ENCODE data around the gene CBFB. TPM values are rescaled to one million over a fixed set of nuclear protein-coding genes. Genes with fewer than 3 reads are reported as not detected.

CBFB gene
- polyA plus RNA-seq, 1 donor (not counting 4 experiments of a cell fraction or from before 2014, with no cell fraction given), result 39.7 TPM

DNA sequence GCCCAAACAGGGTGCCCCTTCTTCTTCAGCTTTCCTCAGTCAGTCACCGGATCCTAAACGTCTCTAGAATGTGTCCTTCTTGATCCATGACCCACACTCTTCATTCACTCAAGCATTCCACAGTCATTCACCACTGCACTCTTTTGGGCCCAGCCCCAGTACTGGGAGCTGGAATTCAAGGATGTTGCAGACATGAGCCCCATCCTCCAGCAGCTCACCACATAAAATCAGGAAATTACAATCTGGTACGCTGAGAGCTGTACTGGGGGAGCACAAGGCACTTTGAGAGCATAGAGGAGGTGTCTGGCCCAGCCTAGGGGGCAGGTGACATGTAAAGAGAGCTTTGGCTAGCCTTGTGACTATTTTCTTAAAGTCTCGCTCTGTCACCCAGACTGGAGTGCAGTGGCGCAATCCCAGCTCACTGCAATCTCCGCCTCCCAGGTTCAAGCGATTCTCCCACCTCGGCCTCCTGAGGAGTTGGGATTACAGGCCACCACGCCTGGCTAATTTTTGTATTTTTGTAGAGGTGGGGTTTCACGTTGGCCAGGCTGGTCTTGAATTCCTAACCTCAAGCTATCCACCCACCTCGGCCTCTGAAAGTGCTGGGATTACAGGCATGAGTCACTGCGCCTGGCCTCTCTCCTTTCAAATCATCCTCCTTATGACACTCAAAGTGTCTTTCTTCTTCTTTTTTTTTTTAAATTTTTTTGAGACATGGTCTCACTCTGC lies 21.9 kb upstream of the CBFB start:
- Histone ChIP-seq H3K9ac (ENCODE audit: control insufficient read depth, extremely low read depth, insufficient read depth, low read length) (no peak overlapping the region), H3K27me3 (ENCODE audit: control insufficient read depth, extremely low read depth, insufficient read depth, low read length) (no peaks in the 10 kb centered on the region), H3K9me3 (ENCODE audit: control insufficient read depth, low read depth, low read length) (no peaks in the 10 kb centered on the region), H3K4me3 (ENCODE audit: control insufficient read depth in 2 of 3, extremely low read depth in 1 of 3, insufficient read depth in 2 of 3, low read depth in 1 of 3, low read length in 3 of 3) (no peak overlapping the region), H3K9me1 (ENCODE audit: control insufficient read depth, extremely low read depth, insufficient read depth, low read length) (no peaks in the 10 kb centered on the region), H2AFZ (ENCODE audit: control insufficient read depth, low read length) (no peak overlapping the region), H3K4me1 (ENCODE audit: control insufficient read depth, extremely low read depth, insufficient read depth, low read length) (no peaks in the 10 kb centered on the region), H4K20me1 (ENCODE audit: control insufficient read depth, extremely low read depth, insufficient read depth, low read length) (no peaks in the 10 kb centered on the region), H3K79me2 (ENCODE audit: control insufficient read depth, insufficient read depth, low read length) (no peaks in the 10 kb centered on the region), H3K4me2 (ENCODE audit: control insufficient read depth, extremely low read depth, insufficient read depth, low read depth, low read length) (no peak overlapping the region), H3K27ac (ENCODE audit: control insufficient read depth, insufficient read depth, low read length) (no peak overlapping the region), H3K36me3 (ENCODE audit: control insufficient read depth in 2 of 2, extremely low read depth in 1 of 2, insufficient read depth in 2 of 2, low read length in 2 of 2) (peaks cover 0 to 2% of the 10 kb centered on the region in 2 experiments)
- no peak for TF ChIP-seq EZH2 (IDR thresholded peaks at IDR 0.05; ENCODE audit: low read length)
- TF ChIP-seq, protein P1, sequence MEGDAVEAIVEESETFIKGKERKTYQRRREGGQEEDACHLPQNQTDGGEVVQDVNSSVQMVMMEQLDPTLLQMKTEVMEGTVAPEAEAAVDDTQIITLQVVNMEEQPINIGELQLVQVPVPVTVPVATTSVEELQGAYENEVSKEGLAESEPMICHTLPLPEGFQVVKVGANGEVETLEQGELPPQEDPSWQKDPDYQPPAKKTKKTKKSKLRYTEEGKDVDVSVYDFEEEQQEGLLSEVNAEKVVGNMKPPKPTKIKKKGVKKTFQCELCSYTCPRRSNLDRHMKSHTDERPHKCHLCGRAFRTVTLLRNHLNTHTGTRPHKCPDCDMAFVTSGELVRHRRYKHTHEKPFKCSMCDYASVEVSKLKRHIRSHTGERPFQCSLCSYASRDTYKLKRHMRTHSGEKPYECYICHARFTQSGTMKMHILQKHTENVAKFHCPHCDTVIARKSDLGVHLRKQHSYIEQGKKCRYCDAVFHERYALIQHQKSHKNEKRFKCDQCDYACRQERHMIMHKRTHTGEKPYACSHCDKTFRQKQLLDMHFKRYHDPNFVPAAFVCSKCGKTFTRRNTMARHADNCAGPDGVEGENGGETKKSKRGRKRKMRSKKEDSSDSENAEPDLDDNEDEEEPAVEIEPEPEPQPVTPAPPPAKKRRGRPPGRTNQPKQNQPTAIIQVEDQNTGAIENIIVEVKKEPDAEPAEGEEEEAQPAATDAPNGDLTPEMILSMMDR (optimal IDR thresholded peaks at IDR 0.05 in 1 of 3, IDR thresholded peaks at IDR 0.05 in 1 of 3, conservative IDR thresholded peaks at IDR 0.05 in 1 of 3; ENCODE audit: extremely low read depth in 1 of 3, insufficient read depth in 2 of 3, low read length in 3 of 3), result no peak
- DNase-seq (ENCODE audit: low read depth, low spot score) (no peak), FAIRE-seq (no peak)
- dilution Hi-C loops (cut with MboI; ENCODE audit: extremely low pct_ligation_motif_present, low sequenced_read_pairs), result no loop called here

DNA sequence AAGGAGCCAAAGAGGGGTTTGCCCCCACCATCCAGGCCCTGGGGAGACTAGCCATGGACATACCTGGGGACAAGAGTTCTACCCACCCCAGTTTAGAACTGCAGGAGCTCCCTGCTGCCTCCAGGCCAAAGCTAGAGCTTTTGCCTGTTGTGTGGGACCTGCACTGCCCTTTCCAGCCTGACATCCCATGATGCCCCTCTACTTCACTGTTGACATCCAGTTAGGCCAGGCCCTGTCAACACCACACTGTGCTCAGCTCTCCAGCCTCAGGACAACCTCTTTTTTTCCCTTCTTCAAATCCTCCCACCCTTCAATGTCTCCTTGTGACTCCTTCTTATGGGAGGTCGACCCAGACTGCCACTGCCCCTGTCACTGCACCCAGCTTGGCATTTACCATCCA lies 19.8 kb upstream of the CBFB start:
- dilution Hi-C loops (cut with MboI; ENCODE audit: extremely low pct_ligation_motif_present, low sequenced_read_pairs), result no loop called here
- no peak for FAIRE-seq

More for the DNA sequence above, 19.8 kb upstream of the CBFB start:
- TF ChIP-seq EZH2 (IDR thresholded peaks at IDR 0.05; ENCODE audit: low read length), result no peak
- TF ChIP-seq, protein P1 (optimal IDR thresholded peaks at IDR 0.05 in 1 of 3, IDR thresholded peaks at IDR 0.05 in 1 of 3, conservative IDR thresholded peaks at IDR 0.05 in 1 of 3; ENCODE audit: extremely low read depth in 1 of 3, insufficient read depth in 2 of 3, low read length in 3 of 3), result no peak
- no peak overlapping the region for H3K4me3 ChIP-seq (ENCODE audit: control insufficient read depth in 2 of 3, extremely low read depth in 1 of 3, insufficient read depth in 2 of 3, low read depth in 1 of 3, low read length in 3 of 3)
- no peak overlapping the region for H3K27ac ChIP-seq (ENCODE audit: control insufficient read depth, insufficient read depth, low read length)
- peaks cover 0 to 2% of the 10 kb centered on the region in 2 experiments for H3K36me3 ChIP-seq (ENCODE audit: control insufficient read depth in 2 of 2, extremely low read depth in 1 of 2, insufficient read depth in 2 of 2, low read length in 2 of 2)
- DNase-seq (ENCODE audit: low read depth, low spot score), result no peak
- peaks cover under 1% of the 10 kb centered on the region for H3K27me3 ChIP-seq (ENCODE audit: control insufficient read depth, extremely low read depth, insufficient read depth, low read length)
- no peaks in the 10 kb centered on the region for H4K20me1 ChIP-seq (ENCODE audit: control insufficient read depth, extremely low read depth, insufficient read depth, low read length)
- H3K79me2 ChIP-seq (ENCODE audit: control insufficient read depth, insufficient read depth, low read length), result no peaks in the 10 kb centered on the region
- no peak overlapping the region for H2AFZ ChIP-seq (ENCODE audit: control insufficient read depth, low read length)
- H3K4me2 ChIP-seq (ENCODE audit: control insufficient read depth, extremely low read depth, insufficient read depth, low read depth, low read length), result no peak overlapping the region
- peaks cover 4% of the 10 kb centered on the region for H3K4me1 ChIP-seq (ENCODE audit: control insufficient read depth, extremely low read depth, insufficient read depth, low read length)
- no peak overlapping the region for H3K9ac ChIP-seq (ENCODE audit: control insufficient read depth, extremely low read depth, insufficient read depth, low read length)
- no peaks in the 10 kb centered on the region for H3K9me1 ChIP-seq (ENCODE audit: control insufficient read depth, extremely low read depth, insufficient read depth, low read length)
- no peaks in the 10 kb centered on the region for H3K9me3 ChIP-seq (ENCODE audit: control insufficient read depth, low read depth, low read length)
